Mammary epithelial cell (primary cell): ENCODE data around the gene ACRV1.

Experiments used
- EZH2 ChIP-seq: IDR thresholded peaks from 2 replicates; pipeline ENCODE4 v1.6.1; 2012; ENCODE audit warnings: low read length, inconsistent platforms, borderline replicate concordance
- TF ChIP-seq, protein P1 (sequence below), 2 donors: IDR thresholded peaks in 1 of 2; conservative IDR thresholded peaks in 1 of 2; 2 replicates each; pipeline ENCODE4 v1.5.1; 2011 to 2012; ENCODE audit warnings: inconsistent platforms in 2 of 2, low read length in 2 of 2, mild to moderate bottlenecking in 2 of 2, control low read depth in 1 of 2, low read depth in 1 of 2; ENCODE audit not compliant: insufficient read depth in 1 of 2; ENCODE audit errors: extremely low read depth in 1 of 2

GRCh38 chr11:125688632-125689031 is 8.0 kb upstream of the ACRV1 start:
- TF ChIP-seq, protein P1, sequence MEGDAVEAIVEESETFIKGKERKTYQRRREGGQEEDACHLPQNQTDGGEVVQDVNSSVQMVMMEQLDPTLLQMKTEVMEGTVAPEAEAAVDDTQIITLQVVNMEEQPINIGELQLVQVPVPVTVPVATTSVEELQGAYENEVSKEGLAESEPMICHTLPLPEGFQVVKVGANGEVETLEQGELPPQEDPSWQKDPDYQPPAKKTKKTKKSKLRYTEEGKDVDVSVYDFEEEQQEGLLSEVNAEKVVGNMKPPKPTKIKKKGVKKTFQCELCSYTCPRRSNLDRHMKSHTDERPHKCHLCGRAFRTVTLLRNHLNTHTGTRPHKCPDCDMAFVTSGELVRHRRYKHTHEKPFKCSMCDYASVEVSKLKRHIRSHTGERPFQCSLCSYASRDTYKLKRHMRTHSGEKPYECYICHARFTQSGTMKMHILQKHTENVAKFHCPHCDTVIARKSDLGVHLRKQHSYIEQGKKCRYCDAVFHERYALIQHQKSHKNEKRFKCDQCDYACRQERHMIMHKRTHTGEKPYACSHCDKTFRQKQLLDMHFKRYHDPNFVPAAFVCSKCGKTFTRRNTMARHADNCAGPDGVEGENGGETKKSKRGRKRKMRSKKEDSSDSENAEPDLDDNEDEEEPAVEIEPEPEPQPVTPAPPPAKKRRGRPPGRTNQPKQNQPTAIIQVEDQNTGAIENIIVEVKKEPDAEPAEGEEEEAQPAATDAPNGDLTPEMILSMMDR (conservative IDR thresholded peaks at IDR 0.05 in 1 of 2, IDR thresholded peaks at IDR 0.05 in 1 of 2; ENCODE audit: extremely low read depth in 1 of 2, insufficient read depth in 1 of 2, low read depth in 1 of 2, low read length in 2 of 2): no peak
- no peak for TF ChIP-seq EZH2
